ENCODE data around the gene NAALADL2. TPM values are rescaled to one million over a fixed set of nuclear protein-coding genes. Genes with fewer than 3 reads are reported as not detected.
"Not testable (repeated sequence)": the region's sequence is repeated elsewhere in the genome, so short reads cannot be mapped to it uniquely, and the experiment has no call there.

NAALADL2 gene
- polyA plus RNA-seq, 2 donors = 0.26 to 0.54 TPM

DNA sequence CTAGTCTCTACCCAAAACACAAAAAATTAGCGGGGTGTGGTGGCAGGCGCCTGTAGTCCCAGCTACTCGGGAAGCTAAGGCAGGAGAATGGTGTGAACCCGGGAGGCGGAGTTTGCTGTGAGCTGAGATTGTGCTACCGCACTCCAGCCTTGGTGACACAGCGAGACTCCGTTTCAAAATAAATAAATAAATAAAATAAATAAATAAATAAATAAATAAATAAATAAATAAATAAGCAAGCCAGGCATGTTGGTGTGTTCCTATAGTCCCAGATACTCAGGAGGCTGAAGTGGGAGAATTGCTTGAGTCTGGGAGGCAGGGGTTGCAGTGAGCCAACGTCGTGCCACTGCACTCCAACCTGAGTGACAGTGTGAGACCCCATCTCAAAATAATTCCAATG is 314.0 kb downstream of the NAALADL2 start:
- H3K27me3 ChIP-seq (ENCODE audit: control insufficient read depth in 1 of 2, insufficient read depth in 2 of 2, low read length in 2 of 2); H3K36me3 ChIP-seq (ENCODE audit: control insufficient read depth in 2 of 2, insufficient read depth in 2 of 2, low read length in 1 of 2); H3K27ac ChIP-seq (ENCODE audit: low read depth in 2 of 2, low read length in 1 of 2); H3K9me3 ChIP-seq (ENCODE audit: control insufficient read depth in 2 of 2, insufficient read depth in 1 of 2, low read depth in 1 of 2, low read length in 1 of 2); H3K4me1 ChIP-seq (ENCODE audit: control insufficient read depth in 2 of 2, insufficient read depth in 2 of 2, low read length in 1 of 2); H3K4me3 ChIP-seq (ENCODE audit: low read depth in 1 of 2, low read length in 2 of 2): not testable (repeated sequence)
- WGBS, 2 donors = 98% methylated on average over 10 of the region's 10 CpGs

DNA sequence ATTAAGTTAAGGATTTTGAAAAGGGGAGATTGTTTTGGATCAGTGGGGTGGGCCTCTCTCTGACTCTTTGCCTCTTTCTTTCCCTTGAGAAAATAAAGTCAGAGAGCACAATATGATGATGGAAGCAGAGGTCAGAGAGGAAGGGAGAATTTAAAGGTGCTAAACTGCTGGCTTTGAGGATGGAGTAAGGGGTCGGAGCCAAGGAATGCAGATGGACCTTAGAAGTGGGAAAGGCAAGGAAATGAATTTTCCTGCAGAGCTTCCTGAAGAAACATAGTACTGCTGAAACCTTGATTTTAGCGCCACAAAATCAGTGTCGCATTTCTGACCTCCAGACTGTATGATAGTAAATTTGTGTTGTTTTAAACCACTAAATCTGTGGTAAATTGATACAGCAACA is 317.4 kb downstream of the NAALADL2 start:
- no peak overlapping the region for H3K4me3 ChIP-seq (ENCODE audit: low read depth in 1 of 2, low read length in 2 of 2)
- no peaks in the 10 kb centered on the region for H3K4me1 ChIP-seq (ENCODE audit: control insufficient read depth in 2 of 2, insufficient read depth in 2 of 2, low read length in 1 of 2)
- H3K9me3 ChIP-seq (ENCODE audit: control insufficient read depth in 2 of 2, insufficient read depth in 1 of 2, low read depth in 1 of 2, low read length in 1 of 2) = no peaks in the 10 kb centered on the region
- H3K36me3 ChIP-seq (ENCODE audit: control insufficient read depth in 2 of 2, insufficient read depth in 2 of 2, low read length in 1 of 2) = no peaks in the 10 kb centered on the region
- H3K27me3 ChIP-seq (ENCODE audit: control insufficient read depth in 1 of 2, insufficient read depth in 2 of 2, low read length in 2 of 2) = no peaks in the 10 kb centered on the region
- 84 to 87% methylated on average over 3 of the region's 3 CpGs for WGBS, 2 donors
- no peak overlapping the region for H3K27ac ChIP-seq (ENCODE audit: low read depth in 2 of 2, low read length in 1 of 2)

- no peak overlapping the region for H3K4me3 ChIP-seq (ENCODE audit: low read depth in 1 of 2, low read length in 2 of 2)
- H3K9me3 ChIP-seq (ENCODE audit: control insufficient read depth in 2 of 2, insufficient read depth in 1 of 2, low read depth in 1 of 2, low read length in 1 of 2) = no peaks in the 10 kb centered on the region
- H3K36me3 ChIP-seq (ENCODE audit: control insufficient read depth in 2 of 2, insufficient read depth in 2 of 2, low read length in 1 of 2) = no peaks in the 10 kb centered on the region
- H3K27me3 ChIP-seq (ENCODE audit: control insufficient read depth in 1 of 2, insufficient read depth in 2 of 2, low read length in 2 of 2) = no peaks in the 10 kb centered on the region
- WGBS, 2 donors = 41 to 52% methylated on average over 1 of the region's 1 CpG
- H3K27ac ChIP-seq (ENCODE audit: low read depth in 2 of 2, low read length in 1 of 2) = no peak overlapping the region
- no peaks in the 10 kb centered on the region for H3K4me1 ChIP-seq (ENCODE audit: control insufficient read depth in 2 of 2, insufficient read depth in 2 of 2, low read length in 1 of 2)
Observed at GRCh38 chr3:175179055-175179454, 319.9 kb downstream of the NAALADL2 start.

DNA sequence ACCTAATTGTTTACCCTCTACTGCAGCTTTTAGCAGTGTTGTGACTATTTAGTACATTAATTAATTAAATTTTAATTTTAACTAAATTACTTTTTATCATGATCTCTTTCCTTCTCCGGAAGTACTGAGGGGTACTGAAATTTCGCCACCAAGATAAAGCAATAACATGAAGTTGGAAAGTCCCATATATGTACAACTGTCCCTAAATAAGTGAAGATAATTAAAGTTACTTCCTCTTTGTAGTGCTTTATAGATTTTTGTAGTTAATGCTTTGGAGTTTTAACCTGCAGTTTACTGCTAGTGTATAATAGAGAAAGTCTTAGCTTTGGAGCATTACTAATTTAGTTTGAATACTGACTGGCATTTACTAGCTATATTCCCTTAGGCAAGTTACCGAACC is 325.3 kb downstream of the NAALADL2 start:
- H3K27ac ChIP-seq (ENCODE audit: low read depth in 2 of 2, low read length in 1 of 2) = no peak overlapping the region
- no peaks in the 10 kb centered on the region for H3K9me3 ChIP-seq (ENCODE audit: control insufficient read depth in 2 of 2, insufficient read depth in 1 of 2, low read depth in 1 of 2, low read length in 1 of 2)
- no peak overlapping the region for H3K4me3 ChIP-seq (ENCODE audit: low read depth in 1 of 2, low read length in 2 of 2)
- WGBS, 2 donors = 86 to 91% methylated on average over 3 of the region's 3 CpGs
- H3K27me3 ChIP-seq (ENCODE audit: control insufficient read depth in 1 of 2, insufficient read depth in 2 of 2, low read length in 2 of 2) = no peaks in the 10 kb centered on the region
- no peaks in the 10 kb centered on the region for H3K36me3 ChIP-seq (ENCODE audit: control insufficient read depth in 2 of 2, insufficient read depth in 2 of 2, low read length in 1 of 2)
- H3K4me1 ChIP-seq (ENCODE audit: control insufficient read depth in 2 of 2, insufficient read depth in 2 of 2, low read length in 1 of 2) = peaks cover 0 to 2% of the 10 kb centered on the region in 2 donors

DNA sequence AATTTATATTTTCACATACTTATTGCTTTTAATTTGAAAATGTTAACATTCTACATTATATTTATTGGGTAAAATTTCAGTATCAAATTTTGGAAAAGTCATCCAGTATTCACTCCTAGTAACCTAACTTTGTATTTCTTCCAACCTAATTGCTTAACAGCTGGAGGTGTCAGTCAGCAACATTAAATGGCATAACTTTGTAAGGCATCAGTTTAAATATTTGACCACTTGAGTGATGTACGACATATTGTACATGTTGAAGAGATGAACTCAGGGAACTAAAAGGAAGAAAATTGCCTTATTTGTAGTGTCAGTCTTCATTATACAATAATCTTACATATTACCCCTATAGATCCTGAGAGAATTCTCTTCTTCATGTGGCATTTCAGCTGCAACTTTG is 326.8 kb downstream of the NAALADL2 start:
- no peak overlapping the region for H3K27ac ChIP-seq (ENCODE audit: low read depth in 2 of 2, low read length in 1 of 2)
- H3K36me3 ChIP-seq (ENCODE audit: control insufficient read depth in 2 of 2, insufficient read depth in 2 of 2, low read length in 1 of 2) = no peaks in the 10 kb centered on the region
- H3K4me3 ChIP-seq (ENCODE audit: low read depth in 1 of 2, low read length in 2 of 2) = no peak overlapping the region
- no peaks in the 10 kb centered on the region for H3K9me3 ChIP-seq (ENCODE audit: control insufficient read depth in 2 of 2, insufficient read depth in 1 of 2, low read depth in 1 of 2, low read length in 1 of 2)
- H3K27me3 ChIP-seq (ENCODE audit: control insufficient read depth in 1 of 2, insufficient read depth in 2 of 2, low read length in 2 of 2) = no peaks in the 10 kb centered on the region
- peaks cover 0 to 2% of the 10 kb centered on the region in 2 donors for H3K4me1 ChIP-seq (ENCODE audit: control insufficient read depth in 2 of 2, insufficient read depth in 2 of 2, low read length in 1 of 2)
- 94% methylated on average over 1 of the region's 1 CpG for WGBS, 2 donors

- Histone ChIP-seq H3K4me1 (ENCODE audit: control insufficient read depth in 2 of 2, insufficient read depth in 2 of 2, low read length in 1 of 2) (peaks cover 0 to 2% of the 10 kb centered on the region in 2 donors), H3K27me3 (ENCODE audit: control insufficient read depth in 1 of 2, insufficient read depth in 2 of 2, low read length in 2 of 2) (no peaks in the 10 kb centered on the region), H3K36me3 (ENCODE audit: control insufficient read depth in 2 of 2, insufficient read depth in 2 of 2, low read length in 1 of 2) (no peaks in the 10 kb centered on the region), H3K27ac (ENCODE audit: low read depth in 2 of 2, low read length in 1 of 2) (no peak overlapping the region), H3K9me3 (ENCODE audit: control insufficient read depth in 2 of 2, insufficient read depth in 1 of 2, low read depth in 1 of 2, low read length in 1 of 2) (no peaks in the 10 kb centered on the region), H3K4me3 (ENCODE audit: low read depth in 1 of 2, low read length in 2 of 2) (no peak overlapping the region)
- WGBS, 2 donors = 60 to 78% methylated on average over 3 of the region's 3 CpGs
Observed at GRCh38 chr3:175186511-175186910, 327.4 kb downstream of the NAALADL2 start.

DNA sequence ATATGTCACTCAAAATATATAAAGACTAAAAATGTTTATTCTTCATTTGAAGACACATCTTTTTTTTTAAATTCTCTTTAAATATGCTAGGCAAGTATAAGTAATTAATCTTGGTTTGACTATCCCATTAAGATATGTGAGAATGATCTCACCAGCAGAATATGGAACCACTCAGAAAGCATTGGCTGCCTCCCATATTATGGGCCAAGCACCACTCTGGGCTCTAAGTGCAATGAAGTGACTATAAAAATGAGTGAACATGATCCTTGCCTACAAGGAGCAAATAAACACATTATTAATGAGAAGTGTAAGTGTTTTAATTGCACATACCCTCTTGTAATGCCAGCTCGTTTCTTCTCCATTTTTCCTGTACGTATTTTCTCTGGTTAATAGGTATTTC is 328.5 kb downstream of the NAALADL2 start:
- Histone ChIP-seq H3K27me3 (ENCODE audit: control insufficient read depth in 1 of 2, insufficient read depth in 2 of 2, low read length in 2 of 2) (no peaks in the 10 kb centered on the region), H3K27ac (ENCODE audit: low read depth in 2 of 2, low read length in 1 of 2) (no peak overlapping the region), H3K4me3 (ENCODE audit: low read depth in 1 of 2, low read length in 2 of 2) (no peak overlapping the region), H3K4me1 (ENCODE audit: control insufficient read depth in 2 of 2, insufficient read depth in 2 of 2, low read length in 1 of 2) (peaks cover 0 to 2% of the 10 kb centered on the region in 2 donors), H3K9me3 (ENCODE audit: control insufficient read depth in 2 of 2, insufficient read depth in 1 of 2, low read depth in 1 of 2, low read length in 1 of 2) (no peaks in the 10 kb centered on the region), H3K36me3 (ENCODE audit: control insufficient read depth in 2 of 2, insufficient read depth in 2 of 2, low read length in 1 of 2) (no peaks in the 10 kb centered on the region)
- 78 to 80% methylated on average over 2 of the region's 2 CpGs for WGBS, 2 donors

- Histone ChIP-seq H3K9me3 (ENCODE audit: control insufficient read depth in 2 of 2, insufficient read depth in 1 of 2, low read depth in 1 of 2, low read length in 1 of 2) (no peaks in the 10 kb centered on the region), H3K36me3 (ENCODE audit: control insufficient read depth in 2 of 2, insufficient read depth in 2 of 2, low read length in 1 of 2) (no peaks in the 10 kb centered on the region)
- WGBS, 2 donors = 48 to 49% methylated on average over 3 of the region's 3 CpGs
Observed at GRCh38 chr3:175192536-175192935, 333.4 kb downstream of the NAALADL2 start.

GRCh38 chr3:175193815-175194518 is 334.8 kb downstream of the NAALADL2 start:
- no peak overlapping the region for H3K27ac ChIP-seq (ENCODE audit: low read depth in 2 of 2, low read length in 1 of 2)
- WGBS, 2 donors = 71 to 83% methylated on average over 4 of the region's 4 CpGs

More at GRCh38 chr3:175192536-175192935, 333.4 kb downstream of the NAALADL2 start:
- no peak overlapping the region for H3K27ac ChIP-seq (ENCODE audit: low read depth in 2 of 2, low read length in 1 of 2)
- H3K27me3 ChIP-seq (ENCODE audit: control insufficient read depth in 1 of 2, insufficient read depth in 2 of 2, low read length in 2 of 2) = no peaks in the 10 kb centered on the region
- H3K4me3 ChIP-seq (ENCODE audit: low read depth in 1 of 2, low read length in 2 of 2) = no peak overlapping the region
- H3K4me1 ChIP-seq (ENCODE audit: control insufficient read depth in 2 of 2, insufficient read depth in 2 of 2, low read length in 1 of 2) = peaks cover 0 to 2% of the 10 kb centered on the region in 2 donors

More at GRCh38 chr3:175193815-175194518, 334.8 kb downstream of the NAALADL2 start:
- Histone ChIP-seq H3K36me3 (ENCODE audit: control insufficient read depth in 2 of 2, insufficient read depth in 2 of 2, low read length in 1 of 2) (no peaks in the 10 kb centered on the region), H3K4me3 (ENCODE audit: low read depth in 1 of 2, low read length in 2 of 2) (no peak overlapping the region), H3K9me3 (ENCODE audit: control insufficient read depth in 2 of 2, insufficient read depth in 1 of 2, low read depth in 1 of 2, low read length in 1 of 2) (no peaks in the 10 kb centered on the region), H3K27me3 (ENCODE audit: control insufficient read depth in 1 of 2, insufficient read depth in 2 of 2, low read length in 2 of 2) (no peaks in the 10 kb centered on the region), H3K4me1 (ENCODE audit: control insufficient read depth in 2 of 2, insufficient read depth in 2 of 2, low read length in 1 of 2) (no peaks in the 10 kb centered on the region)

All from esophagus (tissue), 2 donors.